Esophagus muscularis mucosa (tissue), 4 donors: ENCODE data around the gene FOXN3. TPM values are rescaled to one million over a fixed set of nuclear protein-coding genes. Genes with fewer than 3 reads are reported as not detected.

Experiments
- DNase-seq: peaks from one replicate; pipeline ENCODE4 v3.0.0-alpha.2; 2017; ENCODE audit errors: extremely low spot score
- H3K27ac ChIP-seq, 4 donors: fragments of 200-600 bp; sonication (generic); replicated peaks in 1 of 4; 1 replicate in 3 of 4; 2 replicates in 1 of 4; pipeline ENCODE4 v1.5.1; 2016 to 2019; ENCODE audit warnings: mild to moderate bottlenecking in 1 of 4
- H3K27me3 ChIP-seq, 4 donors: fragments of 200-600 bp; sonication (generic); one replicate each; pipeline versions ENCODE4 v1.5.1 to v1.6.0; 2016 to 2019
- H3K36me3 ChIP-seq, 4 donors: fragments of 200-600 bp; sonication (generic); one replicate each; pipeline ENCODE4 v1.5.1; 2016 to 2019
- H3K4me1 ChIP-seq, 4 donors: fragments of 200-600 bp; sonication (generic); one replicate each; pipeline ENCODE4 v1.5.1; 2016 to 2019
- H3K4me3 ChIP-seq, 4 donors: fragments of 200-600 bp; sonication (generic); 1 replicate in 2 of 4; 2 replicates in 2 of 4; pipeline ENCODE4 v1.5.1; 2016 to 2019; ENCODE audit warnings: mild to moderate bottlenecking in 4 of 4, moderate library complexity in 1 of 4
- H3K9me3 ChIP-seq, 4 donors: fragments of 200-600 bp; sonication (generic); 1 replicate in 3 of 4; 2 replicates in 1 of 4; pipeline ENCODE4 v1.5.1; 2016 to 2019
- CTCF ChIP-seq, 3 experiments: fragments of 200-600 bp in 2 of 3; fragments of 450-650 bp in 1 of 3; sonication (generic) in 2 of 3; IDR thresholded peaks; one replicate each; pipeline ENCODE4 v1.5.1; 2017 to 2019; ENCODE audit warnings: antibody characterized with exemption in 3 of 3, mild to moderate bottlenecking in 2 of 3, moderate library complexity in 1 of 3
- EP300 ChIP-seq: sonication (generic); formaldehyde crosslinking; IDR thresholded peaks from one replicate; pipeline ENCODE4 v1.6.1; 2017; ENCODE audit warnings: antibody characterized with exemption
- POLR2A ChIP-seq: fragments of 450-650 bp; IDR thresholded peaks from one replicate; pipeline ENCODE4 v1.6.1; 2017; ENCODE audit warnings: antibody characterized with exemption, moderate library complexity, mild to moderate bottlenecking, low read depth
- POLR2AphosphoS5 ChIP-seq, 2 donors: sonication (generic); formaldehyde crosslinking; IDR thresholded peaks; one replicate each; pipeline ENCODE4 v1.6.1; 2017; ENCODE audit warnings: antibody characterized with exemption in 2 of 2
- WGBS: methylation state at CpG from one replicate; pipeline ENCODE4 v1.1.5; 2018; 5-methylcytosine and 5-hydroxymethylcytosine counted together
- intact Hi-C: fragments of 100-400 bp; cut with DNase I; formaldehyde crosslinking; loops from one replicate; pipeline ENCODE4 v1.15.1; 2023
- total RNA-seq, 4 donors: library from RNA; depleted of rRNA; stranded (reverse); fragments of >200 nt; gene quantifications; one replicate each; pipeline versions ENCODE4 v1.1.0 to v1.2.1, GENCODE V29; 2016

Gene FOXN3
- total RNA-seq, 4 donors from 2014 or later: 114 to 180 (median 145) TPM

GRCh38 chr14:89244720-89245119 is 172.3 kb downstream of the FOXN3 start:
- no peaks in the 10 kb centered on the region for H3K27me3 ChIP-seq
- intact Hi-C loops: no loop called here
- no peaks in the 10 kb centered on the region for H3K9me3 ChIP-seq
- no peak for DNase-seq
- TF ChIP-seq EP300 (no peak), CTCF (IDR thresholded peaks at IDR 0.05) (no peak), POLR2A (no peak), POLR2AphosphoS5 (IDR thresholded peaks at IDR 0.05) (no peak)
- H3K4me3 ChIP-seq: no peak overlapping the region
- H3K27ac ChIP-seq: no peak overlapping the region
- no peaks in the 10 kb centered on the region for H3K36me3 ChIP-seq
- WGBS: 87% methylated on average over 6 of the region's 6 CpGs
- H3K4me1 ChIP-seq: peaks cover 40 to 69% (median 47%) of the 10 kb centered on the region in 4 donors

DNA sequence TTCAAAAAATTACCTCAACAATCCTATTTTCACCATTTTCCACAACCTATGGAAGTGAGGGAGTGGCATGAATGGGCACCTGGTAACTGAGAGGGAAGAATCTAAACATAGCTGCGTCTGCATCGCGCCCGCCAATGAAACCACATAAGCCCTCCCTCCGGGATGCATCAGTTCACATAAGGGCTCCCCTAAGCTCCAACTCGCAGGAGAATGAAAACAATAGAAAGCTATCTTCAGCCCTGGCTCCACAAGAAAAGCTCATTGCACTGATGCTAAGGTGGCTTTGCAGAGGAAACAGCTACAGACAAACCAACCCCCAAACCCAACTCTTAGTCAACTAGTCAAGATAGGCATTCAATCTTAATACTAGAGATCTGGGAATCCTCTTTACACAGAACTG is 173.3 kb downstream of the FOXN3 start:
- H3K4me3 ChIP-seq: no peak overlapping the region
- no peaks in the 10 kb centered on the region for H3K9me3 ChIP-seq
- H3K27me3 ChIP-seq: no peaks in the 10 kb centered on the region
- H3K4me1 ChIP-seq: peaks cover 31 to 61% (median 39%) of the 10 kb centered on the region in 4 donors
- H3K27ac ChIP-seq: no peak overlapping the region
- H3K36me3 ChIP-seq: no peaks in the 10 kb centered on the region
- DNase-seq: no peak
- WGBS: 92% methylated on average over 6 of the region's 6 CpGs
- TF ChIP-seq POLR2A (no peak), POLR2AphosphoS5 (IDR thresholded peaks at IDR 0.05) (no peak), EP300 (no peak), CTCF (IDR thresholded peaks at IDR 0.05) (no peak)
- intact Hi-C loops: no loop called here

- intact Hi-C loops: no loop called here
- Histone ChIP-seq H3K9me3 (no peaks in the 10 kb centered on the region), H3K27ac (peak overlapping the region in 1 of 4 donors; percentile 5), H3K36me3 (no peaks in the 10 kb centered on the region), H3K4me1 (peaks cover 29 to 57% (median 35%) of the 10 kb centered on the region in 4 donors), H3K4me3 (no peak overlapping the region), H3K27me3 (no peaks in the 10 kb centered on the region)
- 52% methylated on average over 4 of the region's 4 CpGs for WGBS
- no peak for TF ChIP-seq EP300
- TF ChIP-seq POLR2A: no peak
- no peak for TF ChIP-seq POLR2AphosphoS5 (IDR thresholded peaks at IDR 0.05)
- TF ChIP-seq CTCF (IDR thresholded peaks at IDR 0.05): no peak
- DNase-seq: no peak
Measured at GRCh38 chr14:89243286-89243685, 173.7 kb downstream of the FOXN3 start.

GRCh38 chr14:89242652-89243279 is 174.3 kb downstream of the FOXN3 start:
- no peaks in the 10 kb centered on the region for H3K27me3 ChIP-seq
- 60% methylated on average over 9 of the region's 9 CpGs for WGBS
- H3K4me3 ChIP-seq: no peak overlapping the region
- intact Hi-C loops: no loop called here
- TF ChIP-seq POLR2AphosphoS5 (IDR thresholded peaks at IDR 0.05): no peak
- no peak for TF ChIP-seq CTCF (IDR thresholded peaks at IDR 0.05)
- H3K27ac ChIP-seq: peak overlapping the region in 1 of 4 donors; percentile 5
- no peaks in the 10 kb centered on the region for H3K9me3 ChIP-seq
- H3K36me3 ChIP-seq: no peaks in the 10 kb centered on the region
- no peak for DNase-seq
- peaks cover 30 to 52% (median 34%) of the 10 kb centered on the region in 4 donors for H3K4me1 ChIP-seq
